ENCODE results near the gene GALNT7. TPM values are rescaled to one million over a fixed set of nuclear protein-coding genes. Genes with fewer than 3 reads are reported as not detected.
A peak's percentile ranks its signal among the peaks of the same experiment; 100 is the strongest.

GALNT7 gene
- total and polyA plus RNA-seq, 7 donors, result 0.69 to 3.2 (median 1.6) TPM

DNA sequence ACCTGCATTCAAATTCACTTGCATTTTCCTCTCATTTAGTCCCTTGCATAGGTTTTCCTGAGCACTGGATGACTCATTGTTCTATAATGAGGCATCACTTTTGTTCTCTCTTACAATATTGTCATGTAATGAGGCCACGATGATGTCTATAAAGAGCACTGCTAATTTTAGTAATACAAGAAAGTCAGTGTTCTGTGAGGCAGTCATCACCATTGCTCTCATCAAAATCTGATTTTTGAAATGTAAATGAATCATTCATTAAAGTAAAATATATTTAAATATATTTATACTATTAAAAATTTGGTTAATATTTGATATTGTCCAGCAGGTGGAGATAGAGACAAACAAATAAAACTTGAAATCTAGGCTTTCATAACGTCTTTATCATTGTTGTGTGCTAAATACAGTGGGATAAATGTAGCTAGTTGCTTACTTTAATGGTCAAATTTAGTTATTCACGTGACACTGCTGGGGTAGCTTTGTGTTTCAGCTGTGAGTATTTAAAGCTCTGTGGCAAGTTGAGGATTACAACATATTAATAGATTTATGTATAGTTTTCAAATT is 150.1 kb downstream of the GALNT7 start:
- Histone ChIP-seq H3K27me3 (ENCODE audit: insufficient read depth in 3 of 3, low read length in 2 of 3) (no peaks in the 10 kb centered on the region), H3K9me3 (no peaks in the 10 kb centered on the region), H3K27ac (no peak overlapping the region), H3K36me3 (ENCODE audit: insufficient read depth in 1 of 2, low read depth in 1 of 2) (peaks cover 0 to 4% of the 10 kb centered on the region in 2 donors), H3K4me3 (no peak overlapping the region), H3K4me1 (no peaks in the 10 kb centered on the region)
- DNase-seq (no peak), ATAC-seq (peak; percentile 62 to 88 (median 74))
- TF ChIP-seq, protein P1, sequence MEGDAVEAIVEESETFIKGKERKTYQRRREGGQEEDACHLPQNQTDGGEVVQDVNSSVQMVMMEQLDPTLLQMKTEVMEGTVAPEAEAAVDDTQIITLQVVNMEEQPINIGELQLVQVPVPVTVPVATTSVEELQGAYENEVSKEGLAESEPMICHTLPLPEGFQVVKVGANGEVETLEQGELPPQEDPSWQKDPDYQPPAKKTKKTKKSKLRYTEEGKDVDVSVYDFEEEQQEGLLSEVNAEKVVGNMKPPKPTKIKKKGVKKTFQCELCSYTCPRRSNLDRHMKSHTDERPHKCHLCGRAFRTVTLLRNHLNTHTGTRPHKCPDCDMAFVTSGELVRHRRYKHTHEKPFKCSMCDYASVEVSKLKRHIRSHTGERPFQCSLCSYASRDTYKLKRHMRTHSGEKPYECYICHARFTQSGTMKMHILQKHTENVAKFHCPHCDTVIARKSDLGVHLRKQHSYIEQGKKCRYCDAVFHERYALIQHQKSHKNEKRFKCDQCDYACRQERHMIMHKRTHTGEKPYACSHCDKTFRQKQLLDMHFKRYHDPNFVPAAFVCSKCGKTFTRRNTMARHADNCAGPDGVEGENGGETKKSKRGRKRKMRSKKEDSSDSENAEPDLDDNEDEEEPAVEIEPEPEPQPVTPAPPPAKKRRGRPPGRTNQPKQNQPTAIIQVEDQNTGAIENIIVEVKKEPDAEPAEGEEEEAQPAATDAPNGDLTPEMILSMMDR (IDR thresholded peaks at IDR 0.05), result peak; percentile 66
- WGBS, 3 donors, result 9 to 16% (median 10%) methylated on average over 3 of the region's 3 CpGs
- intact Hi-C loops (cut with DNase I), result loop anchor here (2.0 to 10.0 kb wide), 3 partner anchors 98 to 179 kb away; no protein-coding TSS in a partner anchor

DNA sequence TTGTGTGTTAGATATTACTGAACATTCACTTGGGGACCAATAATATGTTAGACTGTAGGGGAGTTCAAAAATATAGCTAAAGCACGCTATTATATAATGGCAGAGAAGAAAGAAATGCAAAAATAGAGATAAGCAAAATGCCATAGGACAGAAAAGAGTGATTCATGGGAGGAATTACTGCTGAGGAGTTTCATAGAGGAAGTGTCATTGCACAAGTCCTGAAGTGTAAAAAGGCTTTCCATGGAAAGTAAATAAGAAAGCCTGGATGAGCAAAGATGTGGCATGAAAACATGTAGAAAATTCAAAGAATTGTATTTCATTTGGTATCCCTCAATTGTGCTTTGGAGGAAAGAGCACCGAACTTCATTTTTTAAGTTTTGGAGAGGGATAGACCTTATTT is 151.1 kb downstream of the GALNT7 start:
- Histone ChIP-seq H3K4me1 (no peaks in the 10 kb centered on the region), H3K27me3 (ENCODE audit: insufficient read depth in 3 of 3, low read length in 2 of 3) (no peaks in the 10 kb centered on the region), H3K36me3 (ENCODE audit: insufficient read depth in 1 of 2, low read depth in 1 of 2) (peaks cover 0 to 4% of the 10 kb centered on the region in 2 donors), H3K9me3 (no peaks in the 10 kb centered on the region), H3K27ac (no peak overlapping the region), H3K4me3 (no peak overlapping the region)
- 91 to 97% (median 95%) methylated on average over 2 of the region's 2 CpGs for WGBS, 3 donors
- ATAC-seq, result peak in 1 of 4 donors; percentile 19
- DNase-seq, result no peak
- TF ChIP-seq, protein P1 (IDR thresholded peaks at IDR 0.05), result no peak
- intact Hi-C loops (cut with DNase I), result loop anchor here (2.0 to 10.0 kb wide), 3 partner anchors 97 to 178 kb away; no protein-coding TSS in a partner anchor

DNA sequence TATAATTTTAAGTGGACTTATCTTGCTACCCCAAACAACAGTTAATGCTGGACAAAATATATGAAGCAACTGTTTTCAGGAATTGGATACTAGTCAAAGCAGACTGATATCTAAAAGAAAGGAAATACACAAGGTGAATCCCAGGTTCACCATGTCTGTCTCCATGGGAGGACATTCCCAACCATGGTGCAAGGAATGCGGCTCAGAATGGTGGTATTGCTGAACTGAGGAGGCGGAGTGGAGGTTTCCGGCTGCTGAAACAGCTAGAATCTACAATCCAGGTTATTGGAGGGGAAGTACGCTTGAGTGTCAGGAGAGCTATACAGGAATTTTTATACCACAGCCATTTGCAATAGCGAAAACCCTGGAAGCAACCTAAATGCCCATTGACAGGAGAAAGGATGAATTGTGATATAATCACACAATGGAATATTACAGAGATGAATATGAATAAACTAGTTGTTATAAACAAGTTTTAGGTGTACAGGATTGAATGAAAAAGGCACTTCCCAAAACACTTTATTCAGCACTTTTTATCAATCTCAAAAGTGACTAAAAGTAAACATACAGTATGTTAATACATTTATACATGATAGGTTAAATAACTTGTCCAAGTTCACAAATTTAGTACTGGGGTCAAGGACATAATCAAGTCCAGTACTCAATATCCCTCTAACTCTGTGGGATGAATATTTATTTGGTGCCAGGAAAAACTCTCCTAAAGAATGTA is 156.6 kb downstream of the GALNT7 start:
- H3K36me3 ChIP-seq (ENCODE audit: insufficient read depth in 1 of 2, low read depth in 1 of 2), result peaks cover 0 to 26% of the 10 kb centered on the region in 2 donors
- 94 to 97% (median 96%) methylated on average over 5 of the region's 5 CpGs for WGBS, 3 donors
- H3K4me1 ChIP-seq, result no peaks in the 10 kb centered on the region
- intact Hi-C loops (cut with DNase I), result no loop called here
- no peak overlapping the region for H3K4me3 ChIP-seq
- ATAC-seq, result no peak
- DNase-seq, result no peak
- no peaks in the 10 kb centered on the region for H3K9me3 ChIP-seq
- no peak overlapping the region for H3K27ac ChIP-seq
- H3K27me3 ChIP-seq (ENCODE audit: insufficient read depth in 3 of 3, low read length in 2 of 3), result no peaks in the 10 kb centered on the region
- TF ChIP-seq, protein P1 (IDR thresholded peaks at IDR 0.05), result no peak

DNA sequence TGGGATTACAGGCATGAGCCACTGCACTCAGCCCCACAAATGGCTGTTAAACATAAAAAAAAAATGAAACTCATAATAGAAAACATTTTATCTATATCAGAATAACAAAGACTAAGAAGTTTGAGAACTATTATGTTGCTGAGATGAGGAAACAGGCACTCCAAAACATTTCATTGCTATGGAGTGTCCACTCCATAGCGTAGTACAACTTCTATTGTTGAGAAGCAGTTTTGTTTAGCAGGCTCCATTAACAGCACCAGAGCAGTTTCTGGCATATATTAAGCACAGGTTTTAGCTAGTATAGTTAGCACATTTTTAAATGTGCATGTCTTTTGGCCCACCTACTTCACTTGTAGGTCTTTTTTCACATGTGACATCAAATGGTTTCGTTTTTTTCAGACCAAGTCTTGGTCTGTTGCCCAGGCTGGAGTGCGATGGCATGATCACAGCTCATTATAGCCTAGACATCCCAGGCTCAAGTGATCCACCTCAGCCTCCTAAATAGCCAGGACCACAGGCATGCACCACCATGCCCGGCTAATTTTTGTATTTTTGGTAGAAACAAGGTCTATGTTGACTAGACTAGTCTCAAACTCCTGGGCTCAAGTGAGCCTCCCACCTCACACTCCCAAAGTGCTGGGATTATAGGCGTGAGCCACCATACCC is 159.8 kb downstream of the GALNT7 start:
- Histone ChIP-seq H3K27ac (no peak overlapping the region), H3K4me3 (no peak overlapping the region), H3K9me3 (no peaks in the 10 kb centered on the region), H3K4me1 (peaks cover 7% of the 10 kb centered on the region), H3K36me3 (ENCODE audit: insufficient read depth in 1 of 2, low read depth in 1 of 2) (peaks cover 0 to 54% of the 10 kb centered on the region in 2 donors), H3K27me3 (ENCODE audit: insufficient read depth in 3 of 3, low read length in 2 of 3) (no peaks in the 10 kb centered on the region)
- TF ChIP-seq, protein P1 (IDR thresholded peaks at IDR 0.05), result no peak
- 82 to 87% (median 84%) methylated on average over 5 of the region's 5 CpGs for WGBS, 3 donors
- intact Hi-C loops (cut with DNase I), result no loop called here
- DNase-seq, result no peak
- no peak for ATAC-seq

All from psoas muscle (tissue), 8 donors.